Endodermal cell (in vitro differentiated cells): Measurements from ENCODE around the gene QSOX2. TPM values are rescaled to one million over a fixed set of nuclear protein-coding genes. Genes with fewer than 3 reads are reported as not detected.
"Not testable (repeated sequence)": the region's sequence is repeated elsewhere in the genome, so short reads cannot be mapped to it uniquely, and the experiment has no call there.

Experiments
- DNase-seq: peaks from one replicate; pipeline ENCODE4 v3.0.0-alpha.2; 2017
- H3K27ac ChIP-seq: 2 replicates; pipeline ENCODE4 v1.5.1; 2013; ENCODE audit warnings: mild to moderate bottlenecking, low read depth, low read length, moderate library complexity
- H3K27me3 ChIP-seq: 2 replicates; pipeline ENCODE4 v1.6.1; 2013; ENCODE audit warnings: mild to moderate bottlenecking, low read length, moderate library complexity; ENCODE audit not compliant: insufficient read depth, control insufficient read depth, poor library complexity, severe bottlenecking
- H3K36me3 ChIP-seq: 2 replicates; pipeline ENCODE4 v1.7.0; 2013; ENCODE audit warnings: mild to moderate bottlenecking, low read length, moderate library complexity; ENCODE audit not compliant: control insufficient read depth, insufficient read depth
- H3K4me1 ChIP-seq: one replicate; pipeline ENCODE4 v1.7.0; 2013; ENCODE audit warnings: low read length; ENCODE audit not compliant: control insufficient read depth, insufficient read depth
- H3K4me3 ChIP-seq: 2 replicates; pipeline ENCODE4 v1.5.1; 2013; ENCODE audit warnings: mild to moderate bottlenecking, low read length, moderate library complexity
- H3K9ac ChIP-seq: 2 replicates; pipeline ENCODE4 v1.6.1; 2013; ENCODE audit warnings: mild to moderate bottlenecking, low read length, moderate library complexity; ENCODE audit not compliant: poor library complexity, severe bottlenecking; ENCODE audit errors: extremely low read depth
- H3K9me3 ChIP-seq: 2 replicates; pipeline ENCODE4 v1.6.1; 2013; ENCODE audit warnings: mild to moderate bottlenecking, low read length, moderate library complexity; ENCODE audit not compliant: control insufficient read depth
- H3K27ac Mint-ChIP-seq: 2 replicates; pipeline ENCODE4 v1.8.0; 2020; ENCODE audit warnings: mixed read lengths
- H3K27me3 Mint-ChIP-seq: 2 replicates; pipeline ENCODE4 v1.8.0; 2021; ENCODE audit warnings: mild to moderate bottlenecking, mixed read lengths; ENCODE audit not compliant: insufficient read depth
- H3K36me3 Mint-ChIP-seq: 2 replicates; pipeline ENCODE4 v1.8.0; 2020; ENCODE audit warnings: low read depth, mixed read lengths
- H3K4me1 Mint-ChIP-seq: 2 replicates; pipeline ENCODE4 v1.8.0; 2020; ENCODE audit warnings: mixed read lengths
- H3K4me3 Mint-ChIP-seq: 2 replicates; pipeline ENCODE4 v1.8.0; 2020; ENCODE audit warnings: mild to moderate bottlenecking, moderate library complexity, mixed read lengths
- H3K9me3 Mint-ChIP-seq: 2 replicates; pipeline ENCODE4 v1.8.0; 2020; ENCODE audit warnings: mild to moderate bottlenecking, mixed read lengths
- WGBS, 2 experiments: methylation state at CpG; one replicate each; pipeline versions ENCODE4 v1.1.5 to v1.1.7; 2013; ENCODE audit warnings: missing lambda C conversion rate in 2 of 2, mixed read lengths in 1 of 2; ENCODE audit not compliant: insufficient coverage in 1 of 2, insufficient read length in 1 of 2; 5-methylcytosine and 5-hydroxymethylcytosine counted together
- total RNA-seq, 2 donors: library from RNA; stranded (reverse); fragmentation: NEBNext Ultra II Directional in 1 of 2; extraction: Animal tissue kit (Norgen Biotek cat#: 25700) in 1 of 2; gene quantifications; 2 replicates in 1 of 2; 3 replicates in 1 of 2; pipeline ENCODE4 v1.2.1, GENCODE V29; 2021
- TF ChIP-seq, protein P1 (sequence below): fragments of 200-600 bp; sonication (generic); conservative IDR thresholded peaks from 2 replicates; pipeline ENCODE4 v1.5.0; 2021; ENCODE audit warnings: antibody characterized with exemption, mild to moderate bottlenecking

Gene QSOX2
- total RNA-seq, 2 donors from 2014 or later = 22.0 to 26.3 TPM

GRCh38 chr9:136239135-136239982 lies 6.3 kb downstream of the QSOX2 start:
- Histone ChIP-seq H3K4me1 (peaks cover 4% of the 10 kb centered on the region), H3K9ac (no peak overlapping the region), H3K4me3 (no peak overlapping the region), H3K27me3 (no peaks in the 10 kb centered on the region), H3K36me3 (no peaks in the 10 kb centered on the region), H3K27ac (peak overlapping the region; percentile 41), H3K9me3 (no peaks in the 10 kb centered on the region)
- Mint-ChIP-seq H3K4me3 (no peak overlapping the region), H3K36me3 (peaks cover 16% of the 10 kb centered on the region), H3K4me1 (peaks cover 4% of the 10 kb centered on the region), H3K9me3 (no peaks in the 10 kb centered on the region), H3K27ac (no peak overlapping the region), H3K27me3 (no peaks in the 10 kb centered on the region)
- WGBS, 2 experiments = 91 to 92% methylated on average over 19 to 25 of the region's 25 CpGs
- TF ChIP-seq, protein P1, sequence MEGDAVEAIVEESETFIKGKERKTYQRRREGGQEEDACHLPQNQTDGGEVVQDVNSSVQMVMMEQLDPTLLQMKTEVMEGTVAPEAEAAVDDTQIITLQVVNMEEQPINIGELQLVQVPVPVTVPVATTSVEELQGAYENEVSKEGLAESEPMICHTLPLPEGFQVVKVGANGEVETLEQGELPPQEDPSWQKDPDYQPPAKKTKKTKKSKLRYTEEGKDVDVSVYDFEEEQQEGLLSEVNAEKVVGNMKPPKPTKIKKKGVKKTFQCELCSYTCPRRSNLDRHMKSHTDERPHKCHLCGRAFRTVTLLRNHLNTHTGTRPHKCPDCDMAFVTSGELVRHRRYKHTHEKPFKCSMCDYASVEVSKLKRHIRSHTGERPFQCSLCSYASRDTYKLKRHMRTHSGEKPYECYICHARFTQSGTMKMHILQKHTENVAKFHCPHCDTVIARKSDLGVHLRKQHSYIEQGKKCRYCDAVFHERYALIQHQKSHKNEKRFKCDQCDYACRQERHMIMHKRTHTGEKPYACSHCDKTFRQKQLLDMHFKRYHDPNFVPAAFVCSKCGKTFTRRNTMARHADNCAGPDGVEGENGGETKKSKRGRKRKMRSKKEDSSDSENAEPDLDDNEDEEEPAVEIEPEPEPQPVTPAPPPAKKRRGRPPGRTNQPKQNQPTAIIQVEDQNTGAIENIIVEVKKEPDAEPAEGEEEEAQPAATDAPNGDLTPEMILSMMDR = no peak
- no peak for DNase-seq

DNA sequence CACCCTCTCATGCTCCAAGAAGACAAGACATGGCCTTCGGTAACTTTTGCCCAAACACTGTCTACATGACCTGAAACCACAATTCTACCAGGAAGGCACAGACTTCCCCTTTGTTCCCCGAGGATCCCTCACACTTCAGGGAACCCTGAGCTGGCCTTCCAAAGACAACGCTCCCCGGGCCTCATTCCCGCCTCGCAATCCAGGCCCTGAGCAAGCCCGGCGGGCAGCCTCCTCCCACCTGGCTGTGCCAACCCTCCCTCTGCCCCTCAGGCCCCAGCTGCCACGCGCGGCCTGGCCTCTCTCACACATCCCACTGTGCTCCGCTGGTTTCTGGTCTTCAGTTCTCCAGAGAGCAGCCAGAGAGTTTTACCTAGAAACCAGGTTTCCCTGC lies 7.3 kb downstream of the QSOX2 start:
- DNase-seq = no peak
- H3K4me3 ChIP-seq = no peak overlapping the region
- Mint-ChIP-seq H3K4me1 (no peaks in the 10 kb centered on the region), H3K9me3 (no peaks in the 10 kb centered on the region), H3K36me3 (peaks cover 20% of the 10 kb centered on the region), H3K27ac (peak overlapping the region; percentile 74), H3K27me3 (no peaks in the 10 kb centered on the region), H3K4me3 (no peak overlapping the region)
- no peaks in the 10 kb centered on the region for H3K36me3 ChIP-seq
- no peak overlapping the region for H3K9ac ChIP-seq
- WGBS, 2 experiments = 87 to 91% methylated on average over 9 to 12 of the region's 12 CpGs
- H3K4me1 ChIP-seq = no peaks in the 10 kb centered on the region
- TF ChIP-seq, protein P1 = no peak
- no peak overlapping the region for H3K27ac ChIP-seq
- H3K27me3 ChIP-seq = no peaks in the 10 kb centered on the region
- no peaks in the 10 kb centered on the region for H3K9me3 ChIP-seq

- Histone ChIP-seq H3K36me3 (no peaks in the 10 kb centered on the region), H3K9me3 (no peaks in the 10 kb centered on the region), H3K9ac (no peak overlapping the region), H3K4me1 (no peaks in the 10 kb centered on the region), H3K27me3 (no peaks in the 10 kb centered on the region), H3K4me3 (no peak overlapping the region), H3K27ac (no peak overlapping the region)
- 94 to 98% methylated on average over 26 to 32 of the region's 32 CpGs for WGBS, 2 experiments
- TF ChIP-seq, protein P1 = no peak
- H3K27me3 Mint-ChIP-seq = no peaks in the 10 kb centered on the region
- no peaks in the 10 kb centered on the region for H3K4me1 Mint-ChIP-seq
- no peaks in the 10 kb centered on the region for H3K9me3 Mint-ChIP-seq
- DNase-seq = no peak
- H3K27ac Mint-ChIP-seq = peak overlapping the region; percentile 74
- H3K4me3 Mint-ChIP-seq = no peak overlapping the region
- H3K36me3 Mint-ChIP-seq = peaks cover 20% of the 10 kb centered on the region
Measured at GRCh38 chr9:136237486-136238341, 7.9 kb downstream of the QSOX2 start.

- H3K27ac Mint-ChIP-seq, DNase-seq, H3K9me3 ChIP-seq, H3K4me1 Mint-ChIP-seq, H3K4me1 ChIP-seq, H3K4me3 ChIP-seq, H3K27me3 Mint-ChIP-seq, H3K27me3 ChIP-seq, H3K27ac ChIP-seq, H3K9ac ChIP-seq, H3K9me3 Mint-ChIP-seq, H3K4me3 Mint-ChIP-seq, H3K36me3 ChIP-seq: not testable (repeated sequence)
- WGBS, 2 experiments = 94 to 97% methylated on average over 25 to 43 of the region's 43 CpGs
- H3K36me3 Mint-ChIP-seq = peaks cover 22% of the 10 kb centered on the region
Measured at GRCh38 chr9:136236471-136237410, 8.9 kb downstream of the QSOX2 start.
